Thyroid gland (tissue), 4 donors: Measurements from ENCODE around the gene WDFY4. TPM values are rescaled to one million over a fixed set of nuclear protein-coding genes. Genes with fewer than 3 reads are reported as not detected.

Source experiments
- DNase-seq, 2 donors: peaks; one replicate each; pipeline ENCODE4 v3.0.0-alpha.2; 2019
- H3K27ac ChIP-seq, 3 donors: fragments of 200-600 bp; sonication (generic); 1 replicate in 2 of 3; 2 replicates in 1 of 3; pipeline ENCODE4 v1.5.1; 2016 to 2019; ENCODE audit warnings: mild to moderate bottlenecking in 1 of 3, moderate library complexity in 1 of 3
- H3K27me3 ChIP-seq: fragments of 200-600 bp; sonication (generic); one replicate; pipeline ENCODE4 v1.5.1; 2019
- H3K36me3 ChIP-seq, 2 donors: fragments of 200-600 bp; sonication (generic); one replicate each; pipeline ENCODE4 v1.5.1; 2016 to 2019
- H3K4me1 ChIP-seq, 2 donors: fragments of 200-600 bp; sonication (generic); one replicate each; pipeline ENCODE4 v1.5.1; 2017 to 2019
- H3K4me3 ChIP-seq, 3 donors: fragments of 200-600 bp; sonication (generic); replicated peaks in 1 of 3; 1 replicate in 2 of 3; 2 replicates in 1 of 3; pipeline ENCODE4 v1.5.1; 2016; ENCODE audit warnings: mild to moderate bottlenecking in 1 of 3
- H3K9me3 ChIP-seq: fragments of 200-600 bp; sonication (generic); one replicate; pipeline ENCODE4 v1.5.1; 2017
- POLR2A ChIP-seq, 2 donors: fragments of 450-650 bp; IDR thresholded peaks; one replicate each; pipeline ENCODE4 v1.6.1; 2017; ENCODE audit warnings: antibody characterized with exemption in 2 of 2, mild to moderate bottlenecking in 2 of 2, moderate library complexity in 1 of 2
- WGBS, 2 donors: methylation state at CpG; one replicate each; pipeline ENCODE4 v1.1.5; 2017; 5-methylcytosine and 5-hydroxymethylcytosine counted together
- intact Hi-C: fragments of 100-400 bp; cut with DNase I; formaldehyde crosslinking; loops from one replicate; pipeline ENCODE4 v1.15.1; 2023
- total RNA-seq, 4 donors: library from RNA; depleted of rRNA; stranded (reverse); fragments of >200 nt; gene quantifications; one replicate each; pipeline ENCODE4 v1.2.3, GENCODE V29; 2016
- TF ChIP-seq, protein P1 (sequence below), 6 experiments: fragments of 200-600 bp in 3 of 6; fragments of 450-650 bp in 3 of 6; sonication (generic) in 3 of 6; IDR thresholded peaks; one replicate each; pipeline ENCODE4 v1.5.1; 2016 to 2019; ENCODE audit warnings: antibody characterized with exemption in 6 of 6, mild to moderate bottlenecking in 2 of 6, inconsistent platforms in 1 of 6, moderate library complexity in 1 of 6

The WDFY4 gene
- total RNA-seq, 4 donors from 2014 or later = 1.0 to 3.5 (median 1.2) TPM

DNA sequence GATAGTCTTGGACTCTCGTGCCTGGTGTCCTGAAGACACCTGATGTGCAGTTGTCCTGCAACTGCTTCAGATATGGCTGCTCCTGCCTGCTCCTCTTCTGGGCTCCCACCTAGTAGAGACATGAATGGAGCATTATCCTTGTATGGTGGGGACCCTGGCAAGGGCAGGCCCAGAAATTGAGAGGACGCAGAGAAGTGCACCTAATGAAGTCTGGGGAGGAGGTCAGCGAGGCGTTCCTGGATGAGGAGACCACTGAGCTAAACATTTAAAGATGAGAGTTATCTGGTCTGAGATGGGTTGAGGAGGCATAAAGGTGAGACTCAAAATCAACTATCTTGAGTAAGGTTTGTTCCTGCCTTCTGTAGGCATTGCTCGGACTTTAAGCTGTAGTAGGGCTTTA is 66.3 kb downstream of the WDFY4 start:
- DNase-seq = no peak
- Histone ChIP-seq H3K4me1 (no peaks in the 10 kb centered on the region), H3K27me3 (no peaks in the 10 kb centered on the region), H3K36me3 (no peaks in the 10 kb centered on the region), H3K4me3 (no peak overlapping the region), H3K9me3 (no peaks in the 10 kb centered on the region), H3K27ac (no peak overlapping the region)
- WGBS, 2 donors = 90 to 96% methylated on average over 5 of the region's 5 CpGs
- intact Hi-C loops = no loop called here
- TF ChIP-seq, protein P1, sequence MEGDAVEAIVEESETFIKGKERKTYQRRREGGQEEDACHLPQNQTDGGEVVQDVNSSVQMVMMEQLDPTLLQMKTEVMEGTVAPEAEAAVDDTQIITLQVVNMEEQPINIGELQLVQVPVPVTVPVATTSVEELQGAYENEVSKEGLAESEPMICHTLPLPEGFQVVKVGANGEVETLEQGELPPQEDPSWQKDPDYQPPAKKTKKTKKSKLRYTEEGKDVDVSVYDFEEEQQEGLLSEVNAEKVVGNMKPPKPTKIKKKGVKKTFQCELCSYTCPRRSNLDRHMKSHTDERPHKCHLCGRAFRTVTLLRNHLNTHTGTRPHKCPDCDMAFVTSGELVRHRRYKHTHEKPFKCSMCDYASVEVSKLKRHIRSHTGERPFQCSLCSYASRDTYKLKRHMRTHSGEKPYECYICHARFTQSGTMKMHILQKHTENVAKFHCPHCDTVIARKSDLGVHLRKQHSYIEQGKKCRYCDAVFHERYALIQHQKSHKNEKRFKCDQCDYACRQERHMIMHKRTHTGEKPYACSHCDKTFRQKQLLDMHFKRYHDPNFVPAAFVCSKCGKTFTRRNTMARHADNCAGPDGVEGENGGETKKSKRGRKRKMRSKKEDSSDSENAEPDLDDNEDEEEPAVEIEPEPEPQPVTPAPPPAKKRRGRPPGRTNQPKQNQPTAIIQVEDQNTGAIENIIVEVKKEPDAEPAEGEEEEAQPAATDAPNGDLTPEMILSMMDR (IDR thresholded peaks at IDR 0.05) = no peak
- TF ChIP-seq POLR2A (IDR thresholded peaks at IDR 0.05) = no peak

- H3K9me3 ChIP-seq = no peaks in the 10 kb centered on the region
- H3K27me3 ChIP-seq = no peaks in the 10 kb centered on the region
- DNase-seq = no peak
- H3K36me3 ChIP-seq = no peaks in the 10 kb centered on the region
- WGBS, 2 donors = 84 to 94% methylated on average over 4 to 5 of the region's 5 CpGs
- TF ChIP-seq, protein P1 (IDR thresholded peaks at IDR 0.05) = no peak
- TF ChIP-seq POLR2A (IDR thresholded peaks at IDR 0.05) = no peak
- no peak overlapping the region for H3K4me3 ChIP-seq
- no peaks in the 10 kb centered on the region for H3K4me1 ChIP-seq
- no peak overlapping the region for H3K27ac ChIP-seq
- intact Hi-C loops = no loop called here
Measured at GRCh38 chr10:48751730-48752129, 67.1 kb downstream of the WDFY4 start.

- no peak overlapping the region for H3K4me3 ChIP-seq
- intact Hi-C loops = no loop called here
- no peaks in the 10 kb centered on the region for H3K9me3 ChIP-seq
- DNase-seq = no peak
- no peaks in the 10 kb centered on the region for H3K4me1 ChIP-seq
- no peaks in the 10 kb centered on the region for H3K27me3 ChIP-seq
- no peak overlapping the region for H3K27ac ChIP-seq
- no peaks in the 10 kb centered on the region for H3K36me3 ChIP-seq
- WGBS, 2 donors = 65 to 74% methylated on average over 3 of the region's 3 CpGs
- TF ChIP-seq POLR2A (IDR thresholded peaks at IDR 0.05) = no peak
- TF ChIP-seq, protein P1 (IDR thresholded peaks at IDR 0.05) = no peak
Measured at GRCh38 chr10:48758411-48758810, 73.7 kb downstream of the WDFY4 start.

GRCh38 chr10:48759113-48759901 is 74.6 kb downstream of the WDFY4 start:
- Histone ChIP-seq H3K27me3 (no peaks in the 10 kb centered on the region), H3K9me3 (no peaks in the 10 kb centered on the region), H3K4me1 (no peaks in the 10 kb centered on the region), H3K27ac (no peak overlapping the region), H3K36me3 (no peaks in the 10 kb centered on the region), H3K4me3 (no peak overlapping the region)
- DNase-seq = no peak
- 80 to 82% methylated on average over 4 of the region's 4 CpGs for WGBS, 2 donors
- intact Hi-C loops = no loop called here
- TF ChIP-seq POLR2A (IDR thresholded peaks at IDR 0.05) = no peak
- TF ChIP-seq, protein P1 (IDR thresholded peaks at IDR 0.05) = no peak

- Histone ChIP-seq H3K27ac (no peak overlapping the region), H3K4me3 (no peak overlapping the region), H3K4me1 (no peaks in the 10 kb centered on the region), H3K27me3 (no peaks in the 10 kb centered on the region), H3K36me3 (no peaks in the 10 kb centered on the region), H3K9me3 (no peaks in the 10 kb centered on the region)
- no peak for TF ChIP-seq POLR2A (IDR thresholded peaks at IDR 0.05)
- TF ChIP-seq, protein P1 (IDR thresholded peaks at IDR 0.05) = no peak
- 75 to 78% methylated on average over 5 of the region's 5 CpGs for WGBS, 2 donors
- intact Hi-C loops = no loop called here
- DNase-seq = no peak
Measured at GRCh38 chr10:48760983-48761382, 76.3 kb downstream of the WDFY4 start.
